CD14-positive monocyte (primary cell): ENCODE data around the gene SAMSN1. TPM values are rescaled to one million over a fixed set of nuclear protein-coding genes. Genes with fewer than 3 reads are reported as not detected.

Experiments
- DNase-seq, 3 donors: peaks; one replicate each; pipeline ENCODE4 v3.0.0-alpha.2; 2011 to 2022
- H2AFZ ChIP-seq: 2 replicates; pipeline ENCODE4 v1.6.0; 2012; ENCODE audit warnings: mild to moderate bottlenecking, low read depth, low read length, inconsistent platforms; ENCODE audit not compliant: insufficient read depth, poor library complexity, severe bottlenecking
- H3K27ac ChIP-seq, 2 donors: 1 replicate in 1 of 2; 2 replicates in 1 of 2; pipeline ENCODE4 v1.5.1; 2012 to 2013; ENCODE audit warnings: low read length in 2 of 2, control low read depth in 1 of 2, inconsistent platforms in 1 of 2, low read depth in 1 of 2, mild to moderate bottlenecking in 1 of 2
- H3K27me3 ChIP-seq, 2 donors: one replicate each; pipeline versions ENCODE4 v1.6.0 to v1.6.1; 2011 to 2013; ENCODE audit warnings: low read length in 2 of 2; ENCODE audit not compliant: control insufficient read depth in 2 of 2, insufficient read depth in 2 of 2
- H3K36me3 ChIP-seq, 2 donors: replicated peaks in 1 of 2; 1 replicate in 1 of 2; 2 replicates in 1 of 2; pipeline versions ENCODE4 v1.5.1 to v1.6.1; 2012 to 2013; ENCODE audit warnings: low read length in 2 of 2, control low read depth in 1 of 2, inconsistent platforms in 1 of 2, mild to moderate bottlenecking in 1 of 2; ENCODE audit not compliant: insufficient read depth in 2 of 2, control insufficient read depth in 1 of 2
- H3K4me1 ChIP-seq, 2 donors: 1 replicate in 1 of 2; 2 replicates in 1 of 2; pipeline versions ENCODE4 v1.5.1 to v1.6.1; 2012 to 2013; ENCODE audit warnings: low read length in 2 of 2, control low read depth in 1 of 2, inconsistent platforms in 1 of 2, mild to moderate bottlenecking in 1 of 2, moderate library complexity in 1 of 2; ENCODE audit not compliant: insufficient read depth in 2 of 2, control insufficient read depth in 1 of 2
- H3K4me2 ChIP-seq: replicated peaks from 2 replicates; pipeline ENCODE3; 2012; ENCODE audit warnings: low read length, moderate library complexity, mild to moderate bottlenecking; ENCODE audit not compliant: poor library complexity, severe bottlenecking; ENCODE audit errors: extremely low read depth
- H3K4me3 ChIP-seq, 3 experiments: fragments of 200-600 bp in 1 of 3; sonication (generic) in 1 of 3; replicated peaks in 1 of 3; 1 replicate in 2 of 3; 2 replicates in 1 of 3; pipeline ENCODE4 v1.5.1; 2011 to 2013; ENCODE audit warnings: low read length in 3 of 3, mild to moderate bottlenecking in 3 of 3, control low read depth in 2 of 3, low read depth in 2 of 3, inconsistent platforms in 1 of 3, moderate library complexity in 1 of 3
- H3K79me2 ChIP-seq: 2 replicates; pipeline ENCODE4 v1.6.0; 2012; ENCODE audit warnings: mild to moderate bottlenecking, control low read depth, inconsistent platforms, low read length, moderate library complexity; ENCODE audit not compliant: insufficient read depth
- H3K9ac ChIP-seq: 2 replicates; pipeline ENCODE4 v1.6.0; 2017; ENCODE audit warnings: low read length, mild to moderate bottlenecking; ENCODE audit not compliant: insufficient read depth, poor library complexity, severe bottlenecking
- H3K9me3 ChIP-seq, 2 donors: replicated peaks in 1 of 2; 1 replicate in 1 of 2; 2 replicates in 1 of 2; pipeline versions ENCODE4 v1.5.1 to v1.6.1; 2012 to 2013; ENCODE audit warnings: low read length in 2 of 2, control low read depth in 1 of 2; ENCODE audit not compliant: control insufficient read depth in 1 of 2, insufficient read depth in 1 of 2
- H4K20me1 ChIP-seq: 2 replicates; pipeline ENCODE4 v1.6.0; 2012; ENCODE audit warnings: mild to moderate bottlenecking, low read length, control low read depth, moderate library complexity; ENCODE audit not compliant: insufficient read depth
- H3K27ac Mint-ChIP-seq, 7 donors: one replicate each; pipeline ENCODE4 v1.8.0; 2020; ENCODE audit warnings: mild to moderate bottlenecking in 7 of 7, mixed read lengths in 7 of 7, moderate library complexity in 6 of 7, inconsistent platforms in 2 of 7
- H3K27me3 Mint-ChIP-seq, 3 donors: one replicate each; pipeline ENCODE4 v1.8.0; 2021 to 2022; ENCODE audit warnings: low read depth in 3 of 3, mild to moderate bottlenecking in 3 of 3, mixed read lengths in 3 of 3, moderate library complexity in 3 of 3, inconsistent platforms in 1 of 3
- H3K36me3 Mint-ChIP-seq, 2 donors: one replicate each; pipeline ENCODE4 v1.8.0; 2020; ENCODE audit warnings: mixed read lengths in 2 of 2, inconsistent platforms in 1 of 2, mild to moderate bottlenecking in 1 of 2
- H3K4me1 Mint-ChIP-seq: one replicate; pipeline ENCODE4 v1.8.0; 2020; ENCODE audit warnings: mild to moderate bottlenecking, mixed read lengths
- H3K4me3 Mint-ChIP-seq, 2 donors: one replicate each; pipeline ENCODE4 v1.8.0; 2020; ENCODE audit warnings: mild to moderate bottlenecking in 2 of 2, mixed read lengths in 2 of 2, moderate library complexity in 1 of 2
- H3K9me3 Mint-ChIP-seq, 7 donors: one replicate each; pipeline ENCODE4 v1.8.0; 2020 to 2022; ENCODE audit warnings: mixed read lengths in 7 of 7, mild to moderate bottlenecking in 6 of 7, moderate library complexity in 6 of 7, inconsistent platforms in 2 of 7
- WGBS: methylation state at CpG from one replicate; pipeline ENCODE4 v1.1.5; 2013; ENCODE audit warnings: missing lambda C conversion rate; ENCODE audit not compliant: insufficient coverage; 5-methylcytosine and 5-hydroxymethylcytosine counted together
- intact Hi-C, 2 donors: fragments of 100-400 bp; cut with micrococcal nuclease; formaldehyde crosslinking; loops; one replicate each; pipeline versions ENCODE4 v1.15.0 to v1.15.1; 2023
- polyA plus RNA-seq, 3 donors: library from polyadenylated mRNA; depleted of rRNA in 1 of 3; unstranded in 2 of 3; stranded (reverse) in 1 of 3; fragments of 300-500 nt in 2 of 3; fragments of >200 nt in 1 of 3; fragmentation: Illumina TruSeq in 2 of 3; gene quantifications; 1 replicate in 2 of 3; 2 replicates in 1 of 3; pipeline ENCODE4 v1.2.3, GENCODE V29; 2012 to 2021
- TF ChIP-seq, protein P1 (sequence below): fragments of 200-600 bp; IDR thresholded peaks from one replicate; pipeline ENCODE4 v1.8.0; 2022; ENCODE audit warnings: antibody characterized with exemption, mild to moderate bottlenecking

SAMSN1 gene
- polyA plus RNA-seq, 3 donors: 20.9 to 38.6 (median 31.0) TPM

GRCh38 chr21:14452031-14452726 is 93.9 kb downstream of the SAMSN1 start:
- TF ChIP-seq, protein P1, sequence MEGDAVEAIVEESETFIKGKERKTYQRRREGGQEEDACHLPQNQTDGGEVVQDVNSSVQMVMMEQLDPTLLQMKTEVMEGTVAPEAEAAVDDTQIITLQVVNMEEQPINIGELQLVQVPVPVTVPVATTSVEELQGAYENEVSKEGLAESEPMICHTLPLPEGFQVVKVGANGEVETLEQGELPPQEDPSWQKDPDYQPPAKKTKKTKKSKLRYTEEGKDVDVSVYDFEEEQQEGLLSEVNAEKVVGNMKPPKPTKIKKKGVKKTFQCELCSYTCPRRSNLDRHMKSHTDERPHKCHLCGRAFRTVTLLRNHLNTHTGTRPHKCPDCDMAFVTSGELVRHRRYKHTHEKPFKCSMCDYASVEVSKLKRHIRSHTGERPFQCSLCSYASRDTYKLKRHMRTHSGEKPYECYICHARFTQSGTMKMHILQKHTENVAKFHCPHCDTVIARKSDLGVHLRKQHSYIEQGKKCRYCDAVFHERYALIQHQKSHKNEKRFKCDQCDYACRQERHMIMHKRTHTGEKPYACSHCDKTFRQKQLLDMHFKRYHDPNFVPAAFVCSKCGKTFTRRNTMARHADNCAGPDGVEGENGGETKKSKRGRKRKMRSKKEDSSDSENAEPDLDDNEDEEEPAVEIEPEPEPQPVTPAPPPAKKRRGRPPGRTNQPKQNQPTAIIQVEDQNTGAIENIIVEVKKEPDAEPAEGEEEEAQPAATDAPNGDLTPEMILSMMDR: no peak
- no peaks in the 10 kb centered on the region for H4K20me1 ChIP-seq
- intact Hi-C loops: no loop called here
- Mint-ChIP-seq H3K4me1 (peaks cover 10% of the 10 kb centered on the region), H3K27me3 (peaks cover 0 to 3% (median 0%) of the 10 kb centered on the region in 3 donors), H3K9me3 (peaks cover 0 to 2% (median 0%) of the 10 kb centered on the region in 7 donors), H3K27ac (no peak overlapping the region), H3K4me3 (no peak overlapping the region), H3K36me3 (no peaks in the 10 kb centered on the region)
- no peaks in the 10 kb centered on the region for H3K79me2 ChIP-seq
- H3K27me3 ChIP-seq: no peaks in the 10 kb centered on the region
- no peak for DNase-seq
- H2AFZ ChIP-seq: no peak overlapping the region
- H3K9ac ChIP-seq: no peak overlapping the region
- 93% methylated on average over 3 of the region's 7 CpGs for WGBS
- H3K9me3 ChIP-seq: no peaks in the 10 kb centered on the region
- no peaks in the 10 kb centered on the region for H3K36me3 ChIP-seq
- H3K4me2 ChIP-seq: no peak overlapping the region
- no peak overlapping the region for H3K27ac ChIP-seq
- H3K4me1 ChIP-seq: no peaks in the 10 kb centered on the region
- no peak overlapping the region for H3K4me3 ChIP-seq

- Histone ChIP-seq H3K4me2 (no peak overlapping the region), H3K4me1 (no peaks in the 10 kb centered on the region), H3K27ac (no peak overlapping the region), H4K20me1 (no peaks in the 10 kb centered on the region), H3K36me3 (no peaks in the 10 kb centered on the region), H3K27me3 (no peaks in the 10 kb centered on the region), H3K9me3 (no peaks in the 10 kb centered on the region), H3K4me3 (no peak overlapping the region), H3K79me2 (no peaks in the 10 kb centered on the region), H2AFZ (no peak overlapping the region), H3K9ac (no peak overlapping the region)
- no peak for DNase-seq
- Mint-ChIP-seq H3K9me3 (peaks cover 0 to 2% (median 0%) of the 10 kb centered on the region in 7 donors), H3K27me3 (peaks cover 0 to 3% (median 0%) of the 10 kb centered on the region in 3 donors), H3K4me1 (peaks cover 10% of the 10 kb centered on the region), H3K36me3 (no peaks in the 10 kb centered on the region), H3K4me3 (no peak overlapping the region), H3K27ac (no peak overlapping the region)
- no CpG with 5 or more reads among the region's 2 CpGs for WGBS
- intact Hi-C loops: no loop called here
- TF ChIP-seq, protein P1: no peak
Observed at GRCh38 chr21:14451546-14451945, 94.6 kb downstream of the SAMSN1 start.
